ENCODE results near the gene POM121L2. TPM values are rescaled to one million over a fixed set of nuclear protein-coding genes. Genes with fewer than 3 reads are reported as not detected.

Gene POM121L2
- total RNA-seq, 1 experiment from 2014 or later: not detected

- Histone ChIP-seq H2BK12ac (ENCODE audit: insufficient read length, low read depth, low read length) (no peak overlapping the region), H4K8ac (replicated peaks; ENCODE audit: insufficient read length, low read depth, low read length) (no peak overlapping the region), H3K14ac (ENCODE audit: insufficient read depth, low read length) (no peak overlapping the region), H4K91ac (ENCODE audit: insufficient read length, low read depth, low read length) (no peak overlapping the region), H3K56ac (ENCODE audit: insufficient read length, low read depth, low read length) (no peak overlapping the region), H3K23ac (ENCODE audit: insufficient read length, low read depth, low read length) (no peak overlapping the region), H3K23me2 (ENCODE audit: insufficient read length, low read depth, low read length, poor library complexity, severe bottlenecking) (no peaks in the 10 kb centered on the region), H3K18ac (ENCODE audit: insufficient read length, low read depth, low read length) (no peak overlapping the region), H3K4me1 (ENCODE audit: insufficient read depth, low read length) (no peaks in the 10 kb centered on the region), H3K79me2 (ENCODE audit: insufficient read depth, low read length) (no peaks in the 10 kb centered on the region), H3K27me3 (ENCODE audit: insufficient read depth, low read length) (no peaks in the 10 kb centered on the region), H3K9me3 (ENCODE audit: control insufficient read depth, low read depth, low read length) (no peaks in the 10 kb centered on the region), H2AK5ac (ENCODE audit: insufficient read length, low read length) (no peak overlapping the region), H3K79me1 (ENCODE audit: insufficient read depth, low read depth, low read length, poor library complexity, severe bottlenecking) (no peaks in the 10 kb centered on the region), H3K27ac (ENCODE audit: insufficient read length, low read depth, low read length) (no peak overlapping the region), H4K5ac (ENCODE audit: insufficient read length, low read depth, low read length) (no peak overlapping the region), H2AFZ (ENCODE audit: low read length) (no peak overlapping the region), H4K20me1 (ENCODE audit: control insufficient read depth, insufficient read depth, insufficient read length) (no peaks in the 10 kb centered on the region), H3K9ac (ENCODE audit: extremely low read depth, insufficient read length, low read length) (no peak overlapping the region), H2BK15ac (ENCODE audit: low read depth, low read length) (no peak overlapping the region), H2BK20ac (ENCODE audit: low read depth, low read length, poor library complexity, severe bottlenecking) (no peak overlapping the region), H3K4ac (ENCODE audit: low read depth, low read length) (no peak overlapping the region), H3T11ph (ENCODE audit: low read length) (no peak overlapping the region), H2BK120ac (ENCODE audit: low read depth, low read length, poor library complexity, severe bottlenecking) (no peak overlapping the region), H2BK5ac (ENCODE audit: insufficient read length, low read length) (no peak overlapping the region), H3K4me2 (ENCODE audit: insufficient read depth, insufficient read length, low read length) (no peak overlapping the region)
- H3K4me3 Mint-ChIP-seq: no peak overlapping the region
- WGBS (ENCODE audit: extremely low coverage, insufficient read length, low lambda C conversion rate): no CpG with 5 or more reads among the region's 4 CpGs
- no peak for TF ChIP-seq CTCF (conservative IDR thresholded peaks at IDR 0.05)
- no peak for DNase-seq
- peaks cover 2% of the 10 kb centered on the region; the same call in 1 of the 2 replicates for H3K27me3 Mint-ChIP-seq (ENCODE audit: low read depth)
- H3K9me3 Mint-ChIP-seq: no peaks in the 10 kb centered on the region
- peaks cover 0 to 3% of the 10 kb centered on the region in 2 experiments; a peak in 1 of 4 replicates for H3K4me1 Mint-ChIP-seq
- no peaks in the 10 kb centered on the region for H3K36me3 Mint-ChIP-seq (ENCODE audit: insufficient read depth in 1 of 3, low read depth in 3 of 3)
- no peak overlapping the region for H3K27ac Mint-ChIP-seq
These were observed 9.8 kb upstream of the POM121L2 start for GRCh38 chr6:27321901-27322300.
